Uterus (tissue), 4 donors: Measurements from ENCODE around the gene NOX3. TPM values are rescaled to one million over a fixed set of nuclear protein-coding genes. Genes with fewer than 3 reads are reported as not detected.

Experiments
- DNase-seq, 2 donors: peaks; one replicate each; pipeline ENCODE4 v3.0.0-alpha.2; 2019 to 2020
- H3K27ac ChIP-seq, 2 donors: fragments of 200-600 bp; sonication (generic); 1 replicate in 1 of 2; 2 replicates in 1 of 2; pipeline ENCODE4 v1.5.1; 2016 to 2018
- H3K27me3 ChIP-seq, 2 donors: fragments of 200-600 bp; sonication (generic); one replicate each; pipeline ENCODE4 v1.5.1; 2018 to 2019; ENCODE audit warnings: control low read depth in 1 of 2
- H3K36me3 ChIP-seq, 2 donors: fragments of 200-600 bp; sonication (generic); one replicate each; pipeline ENCODE4 v1.5.1; 2019; ENCODE audit warnings: control low read depth in 1 of 2
- H3K4me1 ChIP-seq, 2 donors: fragments of 200-600 bp; sonication (generic); one replicate each; pipeline ENCODE4 v1.5.1; 2018 to 2019; ENCODE audit warnings: control low read depth in 1 of 2
- H3K4me3 ChIP-seq, 2 donors: fragments of 200-600 bp; sonication (generic); 1 replicate in 1 of 2; 2 replicates in 1 of 2; pipeline ENCODE4 v1.5.1; 2018 to 2019; ENCODE audit warnings: mild to moderate bottlenecking in 1 of 2
- H3K9me3 ChIP-seq, 2 donors: fragments of 200-600 bp; sonication (generic); one replicate each; pipeline ENCODE4 v1.5.1; 2019; ENCODE audit warnings: control low read depth in 1 of 2
- POLR2A ChIP-seq, 2 donors: fragments of 450-650 bp; IDR thresholded peaks; one replicate each; pipeline ENCODE4 v1.6.1; 2016; ENCODE audit warnings: antibody characterized with exemption in 2 of 2, mild to moderate bottlenecking in 1 of 2, moderate library complexity in 1 of 2
- intact Hi-C: fragments of 100-400 bp; cut with DNase I; formaldehyde crosslinking; loops from one replicate; pipeline ENCODE4 v1.15.1; 2023; ENCODE audit warnings: low total_unique reads
- total RNA-seq, 4 donors: library from RNA; depleted of rRNA in 3 of 4; stranded (reverse); fragments of >200 nt in 3 of 4; gene quantifications; one replicate each; pipeline versions ENCODE4 v1.1.0 to v1.2.4, GENCODE V29; 2014 to 2023
- TF ChIP-seq, protein P1 (sequence below), 4 experiments: fragments of 200-600 bp in 2 of 4; fragments of 450-650 bp in 2 of 4; sonication (generic) in 2 of 4; IDR thresholded peaks; one replicate each; pipeline ENCODE4 v1.5.1; 2016 to 2019; ENCODE audit warnings: antibody characterized with exemption in 4 of 4, mild to moderate bottlenecking in 2 of 4, moderate library complexity in 1 of 4
- donor health status: DM: yes; HTN: yes; CAD: no.

The NOX3 gene
- total RNA-seq, 4 donors from 2014 or later = not detected

DNA sequence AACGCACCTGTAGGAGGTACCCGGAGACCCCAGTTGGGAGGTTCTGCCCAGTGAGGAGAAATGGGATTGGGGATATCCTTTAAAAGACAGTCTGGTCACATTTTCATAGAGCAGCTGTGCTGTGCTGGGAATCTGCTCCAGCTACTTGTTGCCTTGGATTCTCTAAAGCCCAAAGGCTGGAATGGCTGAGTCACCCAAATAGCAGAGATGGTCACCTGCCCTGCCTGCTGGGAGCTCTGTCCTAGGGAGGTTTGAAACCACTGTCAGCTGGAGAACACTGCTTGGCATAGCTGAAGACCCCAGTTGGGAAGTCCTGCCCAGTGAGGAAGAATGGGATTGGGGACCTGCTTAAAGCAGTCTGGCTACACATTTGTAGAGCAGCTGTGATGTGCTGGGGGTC is 106.5 kb downstream of the NOX3 start:
- Histone ChIP-seq H3K27ac (no peak overlapping the region), H3K9me3 (peaks cover 0 to 9% of the 10 kb centered on the region in 2 donors), H3K4me1 (no peaks in the 10 kb centered on the region), H3K4me3 (no peak overlapping the region), H3K36me3 (no peaks in the 10 kb centered on the region), H3K27me3 (no peaks in the 10 kb centered on the region)
- TF ChIP-seq, protein P1, sequence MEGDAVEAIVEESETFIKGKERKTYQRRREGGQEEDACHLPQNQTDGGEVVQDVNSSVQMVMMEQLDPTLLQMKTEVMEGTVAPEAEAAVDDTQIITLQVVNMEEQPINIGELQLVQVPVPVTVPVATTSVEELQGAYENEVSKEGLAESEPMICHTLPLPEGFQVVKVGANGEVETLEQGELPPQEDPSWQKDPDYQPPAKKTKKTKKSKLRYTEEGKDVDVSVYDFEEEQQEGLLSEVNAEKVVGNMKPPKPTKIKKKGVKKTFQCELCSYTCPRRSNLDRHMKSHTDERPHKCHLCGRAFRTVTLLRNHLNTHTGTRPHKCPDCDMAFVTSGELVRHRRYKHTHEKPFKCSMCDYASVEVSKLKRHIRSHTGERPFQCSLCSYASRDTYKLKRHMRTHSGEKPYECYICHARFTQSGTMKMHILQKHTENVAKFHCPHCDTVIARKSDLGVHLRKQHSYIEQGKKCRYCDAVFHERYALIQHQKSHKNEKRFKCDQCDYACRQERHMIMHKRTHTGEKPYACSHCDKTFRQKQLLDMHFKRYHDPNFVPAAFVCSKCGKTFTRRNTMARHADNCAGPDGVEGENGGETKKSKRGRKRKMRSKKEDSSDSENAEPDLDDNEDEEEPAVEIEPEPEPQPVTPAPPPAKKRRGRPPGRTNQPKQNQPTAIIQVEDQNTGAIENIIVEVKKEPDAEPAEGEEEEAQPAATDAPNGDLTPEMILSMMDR (IDR thresholded peaks at IDR 0.05) = no peak
- TF ChIP-seq POLR2A (IDR thresholded peaks at IDR 0.05) = no peak
- intact Hi-C loops = no loop called here
- no peak for DNase-seq

DNA sequence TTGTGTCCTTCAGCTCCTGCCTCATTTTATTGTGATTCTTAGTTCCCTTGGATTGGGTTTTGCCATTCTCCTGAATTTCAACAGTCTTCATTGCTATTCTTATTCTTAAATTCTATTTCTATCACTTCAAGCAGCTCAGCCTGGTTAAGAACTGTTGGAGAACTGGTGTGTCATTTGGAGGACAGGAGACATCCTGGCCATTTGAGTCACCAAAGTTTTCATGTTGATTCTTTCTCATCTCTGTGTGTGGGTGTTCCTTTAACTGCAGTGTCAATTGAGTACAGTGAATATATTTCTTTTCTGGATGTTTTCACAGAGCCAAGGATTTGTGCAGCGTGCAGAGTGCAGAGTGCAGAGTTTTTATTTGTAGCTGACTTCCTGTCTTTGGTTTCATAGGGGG is 107.8 kb downstream of the NOX3 start:
- Histone ChIP-seq H3K4me3 (no peak overlapping the region), H3K9me3 (peaks cover 0 to 4% of the 10 kb centered on the region in 2 donors), H3K27ac (no peak overlapping the region), H3K36me3 (no peaks in the 10 kb centered on the region), H3K4me1 (no peaks in the 10 kb centered on the region), H3K27me3 (no peaks in the 10 kb centered on the region)
- TF ChIP-seq, protein P1 (IDR thresholded peaks at IDR 0.05) = no peak
- no peak for TF ChIP-seq POLR2A (IDR thresholded peaks at IDR 0.05)
- DNase-seq = no peak
- intact Hi-C loops = no loop called here

DNA sequence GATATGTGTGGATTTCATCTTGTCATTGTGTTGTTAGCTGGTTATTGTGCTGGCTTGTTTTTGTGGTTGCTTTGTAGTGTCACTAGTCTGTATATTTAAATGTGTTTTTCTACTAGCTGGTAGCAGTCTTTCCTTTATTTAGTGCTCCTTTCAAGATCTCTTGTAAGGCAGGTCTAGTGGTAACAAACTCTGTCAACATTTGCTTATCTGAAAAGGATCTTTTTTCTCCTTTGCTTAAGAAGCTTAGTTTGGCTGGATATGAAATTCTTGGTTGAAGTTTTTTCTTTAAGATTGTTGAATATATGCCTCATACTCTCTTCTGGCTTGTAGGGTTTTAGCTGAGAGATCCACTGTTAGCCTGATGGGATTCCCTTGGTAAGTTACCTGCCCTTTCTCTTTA is 108.7 kb downstream of the NOX3 start:
- Histone ChIP-seq H3K4me1 (no peaks in the 10 kb centered on the region), H3K27me3 (no peaks in the 10 kb centered on the region), H3K9me3 (peaks cover 0 to 4% of the 10 kb centered on the region in 2 donors), H3K27ac (no peak overlapping the region), H3K4me3 (no peak overlapping the region), H3K36me3 (no peaks in the 10 kb centered on the region)
- TF ChIP-seq, protein P1 (IDR thresholded peaks at IDR 0.05) = no peak
- TF ChIP-seq POLR2A (IDR thresholded peaks at IDR 0.05) = no peak
- no peak for DNase-seq
- intact Hi-C loops = no loop called here

Other genes with a start within 250 kb of the NOX3 start
- 1 to 10 TPM in 1 of 4 donors, not detected in 3; 1.5 TPM for gene CLDN20, start 191.8 kb downstream of the NOX3 start, total RNA-seq
- 10 to 100 TPM in 3 of 4 donors, under 1 TPM in 1; 0.59 to 46.1 (median 20.9) TPM for gene TFB1M, start 141.4 kb downstream of the NOX3 start, total RNA-seq